HTERT RPE-1 (cell line): Measurements from ENCODE around the gene HOXD4.

Source experiments
- in situ Hi-C: fragments of 300-500 bp; cut with MboI; formaldehyde crosslinking; loops from 4 replicates; pipeline ENCODE4 v1.14.3; 2020; ENCODE audit warnings: low sequenced_read_pairs

HOXD4 gene

DNA sequence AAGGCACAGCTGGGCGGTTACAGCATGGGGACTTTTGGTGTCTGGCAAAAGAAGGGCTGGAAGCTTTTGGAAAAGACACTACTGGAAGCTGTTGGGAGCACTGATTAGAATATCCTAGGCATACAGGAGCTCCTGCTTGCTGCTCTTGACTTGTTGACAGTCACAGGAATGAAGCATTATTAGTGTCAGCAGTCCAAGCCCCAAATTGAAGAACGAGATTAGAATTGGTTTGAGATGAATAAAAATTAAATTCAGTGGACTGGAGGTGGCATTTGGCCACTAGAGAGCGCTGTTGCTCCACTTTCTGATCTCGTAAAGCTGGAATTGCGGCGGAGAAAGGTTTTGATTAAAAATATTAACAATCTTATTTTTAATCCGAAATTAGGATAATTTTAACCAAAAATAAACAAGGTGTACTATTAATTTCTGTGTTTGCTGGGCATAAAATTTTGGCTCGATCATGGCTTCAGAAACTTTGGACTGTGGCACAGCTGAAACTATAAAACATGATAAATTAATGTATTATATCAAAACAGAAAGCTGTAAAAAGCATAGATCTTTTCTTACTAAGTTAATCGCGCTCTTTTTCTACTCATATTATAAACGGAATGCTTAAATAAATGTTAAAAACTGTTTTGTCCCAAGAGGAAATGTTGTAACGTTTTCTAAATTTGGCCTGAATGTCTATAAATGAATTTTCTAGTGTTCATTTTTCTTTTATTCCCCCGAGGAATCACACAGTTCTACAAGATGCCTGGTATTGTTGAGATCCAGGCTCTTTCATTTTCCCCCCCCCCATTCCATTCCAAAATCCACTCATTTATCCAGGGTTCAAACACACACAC is 24.2 kb upstream of the HOXD4 start:
- in situ Hi-C loops, result loop anchor here (25.0 kb wide), 1 partner anchor 510 kb away; no protein-coding TSS in a partner anchor

DNA sequence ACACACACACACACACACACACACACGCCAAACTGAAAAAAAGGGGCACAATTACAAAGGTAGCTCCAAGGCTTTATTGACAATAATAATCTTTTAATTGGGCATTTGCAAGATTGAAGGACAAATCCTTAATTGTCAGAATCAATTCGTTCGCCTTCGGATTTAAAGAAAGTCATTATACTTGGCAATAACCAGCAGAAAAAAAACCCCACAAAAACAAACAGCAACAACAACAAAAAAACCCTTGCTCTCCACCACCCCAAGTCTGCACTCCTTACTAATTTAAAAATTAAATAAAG is 23.6 kb upstream of the HOXD4 start:
- in situ Hi-C loops, result loop anchor here (25.0 kb wide), 1 partner anchor 510 kb away; no protein-coding TSS in a partner anchor

DNA sequence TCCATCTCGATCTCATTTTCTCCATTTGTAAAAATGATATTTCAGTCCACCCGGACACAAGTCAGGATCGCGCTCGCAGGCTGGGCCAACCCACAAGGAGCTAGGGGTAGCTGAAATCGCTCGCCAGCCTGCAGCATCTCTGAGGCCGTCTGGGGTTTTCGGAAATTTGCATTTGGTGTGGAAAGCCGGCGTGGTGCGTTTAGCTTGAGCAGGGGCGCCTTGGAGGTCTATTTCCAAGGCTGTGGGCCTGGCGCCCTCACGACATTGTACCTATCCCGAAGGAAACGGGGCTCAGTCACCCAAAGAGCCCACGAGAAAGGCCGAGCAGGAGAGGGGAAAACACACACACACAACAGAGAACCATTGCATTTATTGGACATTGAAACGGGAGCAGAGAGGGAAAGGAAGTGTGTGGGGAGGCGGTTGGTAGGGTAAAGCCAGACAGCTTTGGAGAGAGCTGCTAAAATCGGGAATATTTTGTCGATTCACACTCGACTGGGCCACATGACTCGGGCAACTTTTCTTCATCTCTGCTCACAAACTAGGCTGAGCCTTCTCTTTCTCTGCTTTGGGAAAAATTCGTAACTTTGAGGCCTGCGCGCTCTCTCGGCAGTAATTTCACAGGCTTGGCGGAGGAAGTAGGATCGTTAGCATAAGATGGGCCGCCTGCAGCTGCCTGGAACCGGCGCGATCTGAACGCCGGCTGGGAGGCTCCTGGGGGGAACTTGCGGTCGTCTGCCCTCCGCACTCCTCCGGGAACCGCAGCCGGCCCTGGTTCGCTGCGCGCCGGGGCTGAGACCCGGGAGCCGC is 23.0 kb upstream of the HOXD4 start:
- in situ Hi-C loops, result loop anchor here (25.0 kb wide), 1 partner anchor 509 kb away; no protein-coding TSS in a partner anchor

DNA sequence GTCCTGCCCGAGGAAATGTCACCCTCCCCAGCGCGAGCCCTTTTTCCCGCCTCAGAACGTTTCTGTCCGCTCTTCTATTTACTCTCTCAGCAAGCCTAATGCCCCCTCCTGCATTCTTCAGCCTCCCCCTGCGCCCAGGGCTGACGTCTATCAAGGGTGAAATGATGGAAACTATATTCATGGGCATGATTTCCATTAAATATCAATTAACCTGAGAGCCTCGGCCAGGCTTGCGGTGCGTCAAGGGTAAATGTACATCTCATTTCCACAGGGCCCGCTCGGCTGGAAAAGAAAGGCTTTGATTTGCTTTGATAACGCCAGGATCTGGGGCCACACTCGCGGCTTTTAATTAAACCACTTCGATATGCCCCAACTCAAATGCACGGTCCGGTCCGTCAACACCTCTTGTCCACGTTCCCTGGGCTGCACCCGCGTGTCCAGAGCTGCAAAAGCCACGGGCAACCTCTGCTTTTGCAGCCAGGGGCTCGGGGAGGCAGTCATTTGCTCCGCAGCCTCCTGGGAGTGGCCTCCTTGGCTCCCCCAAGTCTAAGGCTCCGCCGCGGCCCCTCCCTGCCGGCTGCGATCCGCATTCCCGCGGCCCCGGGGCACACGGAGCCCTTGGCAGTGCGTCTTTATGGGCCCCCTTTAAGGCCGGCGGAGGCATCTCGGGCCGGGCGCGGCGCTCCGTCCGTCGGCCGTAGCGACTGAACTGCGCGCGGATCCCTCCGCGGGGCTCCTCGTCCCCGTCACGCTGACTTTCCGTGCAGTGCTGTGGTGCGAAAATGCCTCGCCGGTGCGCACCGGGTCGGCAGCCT is 22.2 kb upstream of the HOXD4 start, which contains the start of gene HOXD8:
HOXD8 (plus strand) TSS at position 724 of the 815 bp plus-strand sequence. CDS start 662 bp downstream, outside the sequence.
- in situ Hi-C loops, result loop anchor here (25.0 kb wide), 1 partner anchor 508 kb away; no protein-coding TSS in a partner anchor

DNA sequence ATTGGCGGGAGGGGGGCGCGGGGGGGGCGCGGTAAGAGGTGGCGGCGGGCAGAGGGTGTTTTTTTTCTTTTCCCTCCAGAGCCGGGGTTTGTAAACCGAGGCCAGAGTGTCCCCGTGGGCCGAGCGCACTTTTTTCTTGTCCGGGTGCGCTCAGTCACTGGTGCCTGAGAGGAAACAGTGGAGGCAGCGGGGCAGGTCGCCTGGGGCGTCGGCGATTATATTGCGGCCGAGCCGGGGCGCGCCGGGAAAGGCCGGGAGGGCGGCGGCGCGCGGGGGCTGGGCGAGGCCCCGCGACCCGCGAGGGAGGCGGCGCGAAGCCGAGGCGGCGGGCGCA is 21.6 kb upstream of the HOXD4 start:
- in situ Hi-C loops, result loop anchor here (25.0 kb wide), 1 partner anchor 508 kb away; no protein-coding TSS in a partner anchor

DNA sequence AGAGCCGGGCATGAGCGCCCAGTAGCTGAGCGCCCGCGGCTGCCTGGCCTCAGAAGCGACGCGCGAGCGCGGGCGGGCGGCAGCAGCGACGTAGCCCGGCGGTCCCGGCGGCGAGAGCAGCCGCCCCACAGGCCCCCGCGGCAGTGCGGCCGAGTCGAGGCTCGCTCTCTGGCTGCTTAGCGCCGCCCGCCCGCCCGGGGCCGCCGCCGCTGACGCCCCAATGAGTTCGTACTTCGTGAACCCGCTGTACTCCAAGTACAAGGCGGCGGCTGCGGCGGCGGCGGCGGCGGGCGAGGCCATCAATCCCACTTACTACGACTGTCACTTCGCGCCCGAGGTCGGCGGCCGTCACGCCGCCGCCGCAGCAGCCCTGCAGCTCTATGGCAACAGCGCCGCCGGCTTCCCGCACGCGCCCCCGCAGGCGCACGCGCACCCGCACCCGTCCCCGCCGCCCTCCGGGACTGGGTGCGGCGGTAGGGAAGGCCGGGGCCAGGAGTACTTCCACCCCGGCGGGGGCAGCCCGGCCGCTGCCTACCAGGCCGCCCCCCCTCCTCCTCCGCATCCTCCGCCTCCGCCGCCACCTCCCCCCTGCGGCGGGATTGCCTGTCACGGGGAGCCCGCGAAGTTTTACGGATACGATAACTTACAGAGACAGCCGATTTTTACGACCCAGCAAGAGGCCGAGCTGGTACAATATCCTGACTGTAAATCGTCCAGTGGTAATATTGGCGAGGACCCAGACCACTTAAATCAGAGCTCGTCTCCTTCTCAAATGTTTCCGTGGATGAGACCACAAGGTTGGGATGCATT is 21.0 kb upstream of the HOXD4 start:
- in situ Hi-C loops, result loop anchor here (25.0 kb wide), 1 partner anchor 507 kb away; no protein-coding TSS in a partner anchor

DNA sequence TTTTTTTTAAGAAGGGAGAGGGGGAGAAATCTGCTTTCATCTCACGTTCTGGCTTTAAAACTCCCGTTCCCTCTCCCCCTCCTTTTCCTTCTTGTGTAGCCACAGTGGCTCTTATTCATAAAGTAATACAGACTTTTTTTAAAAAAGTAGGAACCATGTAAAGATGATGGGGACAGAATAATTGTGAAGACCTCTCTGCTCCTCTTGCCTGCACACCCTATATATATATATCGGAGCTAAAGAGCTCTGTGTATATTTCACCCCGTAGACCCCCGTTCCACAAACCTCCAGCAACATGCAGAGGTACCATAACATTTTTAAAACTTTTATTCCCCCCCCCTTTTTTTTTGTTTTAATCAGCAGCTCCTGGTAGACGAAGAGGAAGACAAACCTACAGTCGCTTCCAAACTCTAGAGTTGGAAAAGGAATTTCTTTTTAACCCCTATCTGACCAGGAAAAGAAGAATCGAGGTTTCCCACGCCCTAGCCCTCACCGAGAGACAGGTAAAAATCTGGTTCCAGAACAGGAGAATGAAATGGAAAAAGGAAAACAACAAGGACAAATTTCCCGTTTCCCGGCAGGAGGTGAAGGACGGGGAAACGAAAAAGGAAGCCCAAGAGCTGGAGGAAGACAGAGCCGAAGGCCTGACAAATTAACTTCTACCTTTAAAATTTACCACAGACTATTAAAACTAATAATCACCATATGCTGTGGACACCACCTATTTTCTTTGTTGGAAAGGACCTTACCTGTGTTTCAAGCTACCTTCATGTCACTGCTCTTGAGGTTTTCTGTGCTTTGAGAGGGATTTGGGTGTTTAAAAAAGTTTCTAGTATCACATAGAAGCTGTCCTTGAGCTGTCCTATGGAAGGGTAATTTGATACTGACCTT is 20.1 kb upstream of the HOXD4 start:
- in situ Hi-C loops, result loop anchor here (25.0 kb wide), 1 partner anchor 506 kb away; no protein-coding TSS in a partner anchor

DNA sequence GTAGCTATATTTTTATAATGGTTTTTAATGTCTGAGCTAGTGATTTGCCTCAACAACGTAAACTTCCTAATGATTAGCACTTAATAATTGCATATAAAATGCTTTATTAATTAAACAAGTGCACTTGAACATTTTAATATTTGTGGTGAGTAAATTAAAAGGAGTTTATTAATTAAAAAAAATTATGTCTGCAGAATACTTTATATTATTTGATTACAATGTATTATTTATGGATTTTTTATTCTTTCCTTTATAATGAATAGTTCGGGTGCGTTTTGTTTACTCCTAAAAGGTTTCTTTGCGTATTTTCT is 19.5 kb upstream of the HOXD4 start:
- in situ Hi-C loops, result loop anchor here (25.0 kb wide), 1 partner anchor 505 kb away; no protein-coding TSS in a partner anchor

DNA sequence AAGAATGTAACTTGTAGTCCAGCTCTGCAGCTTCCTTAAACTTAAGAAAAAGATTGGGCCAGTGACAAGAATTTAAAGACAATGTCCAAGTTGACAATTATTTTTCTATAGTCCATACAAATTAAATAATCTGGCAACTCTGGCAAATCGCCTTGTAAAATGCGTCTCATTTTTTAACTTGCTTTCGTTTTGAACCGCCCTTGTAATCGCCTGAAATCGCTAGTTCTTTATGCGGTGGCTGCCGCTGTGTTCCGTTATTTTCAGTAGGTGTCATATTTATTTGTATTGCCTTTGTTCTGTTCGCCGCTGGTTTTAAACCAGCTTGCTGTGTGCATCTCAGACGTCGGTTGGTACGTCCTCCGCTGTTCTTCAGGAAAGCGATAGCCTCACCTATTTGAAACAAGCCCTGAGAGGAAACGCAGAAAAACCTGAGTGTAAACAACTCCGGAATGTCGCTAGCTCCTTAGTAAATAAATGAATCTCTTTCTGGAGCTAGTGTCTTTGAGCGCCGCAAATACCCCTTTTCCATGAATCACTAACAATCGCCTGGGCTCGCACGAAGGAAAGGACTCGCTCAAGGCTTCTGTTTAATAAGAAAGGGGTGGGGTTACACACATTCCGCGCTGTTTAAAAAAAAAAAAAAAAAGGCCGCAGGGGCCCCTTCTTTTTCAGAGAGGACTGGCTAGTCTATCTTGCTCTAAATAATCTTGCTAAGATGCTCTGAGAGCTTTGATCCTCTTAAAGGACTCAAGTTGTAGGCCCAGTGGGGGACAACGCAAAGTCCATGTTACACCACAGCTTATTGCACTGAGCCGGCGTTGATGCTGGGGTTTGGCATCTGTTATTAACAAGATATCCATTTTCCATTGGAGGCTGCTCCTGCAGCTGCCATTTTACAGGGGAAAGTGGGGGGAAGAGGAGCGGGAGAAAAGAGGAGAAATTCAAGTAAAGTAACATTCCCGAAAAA is 18.9 kb upstream of the HOXD4 start:
- in situ Hi-C loops, result loop anchor here (25.0 kb wide), 1 partner anchor 505 kb away; no protein-coding TSS in a partner anchor

DNA sequence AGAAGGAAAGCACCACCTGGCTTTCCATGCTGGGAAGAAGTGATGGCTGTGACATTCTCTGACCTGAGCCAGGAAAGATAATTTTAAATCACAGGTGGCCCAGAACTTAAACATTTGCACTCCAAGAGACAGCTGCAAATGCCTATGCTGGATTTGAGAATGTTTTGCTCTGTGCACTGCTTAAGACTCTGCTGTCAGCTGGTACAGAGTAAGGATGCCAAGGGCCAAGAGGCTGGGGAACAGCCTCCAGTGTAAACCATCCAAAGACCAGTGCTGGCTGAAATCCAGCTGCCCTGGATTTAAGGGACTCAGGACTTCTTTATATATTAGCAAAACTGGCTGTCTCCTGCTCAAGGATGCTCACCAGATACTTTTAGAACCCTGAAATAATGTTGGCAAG is 18.0 kb upstream of the HOXD4 start:
- in situ Hi-C loops, result loop anchor here (25.0 kb wide), 1 partner anchor 504 kb away; no protein-coding TSS in a partner anchor

DNA sequence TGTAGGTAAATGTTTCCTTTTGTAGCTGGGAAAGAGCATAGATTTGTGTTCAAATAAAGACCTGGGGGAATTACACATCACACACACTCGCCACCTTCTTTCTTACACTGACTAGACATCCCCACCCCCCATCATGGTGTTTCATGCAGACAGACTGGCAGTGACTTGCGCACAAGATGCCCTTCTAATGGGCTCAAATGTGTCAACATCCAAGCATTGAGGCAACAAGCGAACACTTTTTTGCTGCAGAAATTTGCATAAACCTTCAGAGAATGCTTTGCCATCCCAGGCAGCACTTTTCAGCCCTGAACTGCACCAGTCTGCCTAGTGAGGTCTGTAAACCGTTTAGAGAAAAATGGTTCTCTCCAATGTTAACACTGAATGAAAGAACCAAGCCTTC is 17.3 kb upstream of the HOXD4 start:
- in situ Hi-C loops, result loop anchor here (25.0 kb wide), 1 partner anchor 503 kb away; no protein-coding TSS in a partner anchor

DNA sequence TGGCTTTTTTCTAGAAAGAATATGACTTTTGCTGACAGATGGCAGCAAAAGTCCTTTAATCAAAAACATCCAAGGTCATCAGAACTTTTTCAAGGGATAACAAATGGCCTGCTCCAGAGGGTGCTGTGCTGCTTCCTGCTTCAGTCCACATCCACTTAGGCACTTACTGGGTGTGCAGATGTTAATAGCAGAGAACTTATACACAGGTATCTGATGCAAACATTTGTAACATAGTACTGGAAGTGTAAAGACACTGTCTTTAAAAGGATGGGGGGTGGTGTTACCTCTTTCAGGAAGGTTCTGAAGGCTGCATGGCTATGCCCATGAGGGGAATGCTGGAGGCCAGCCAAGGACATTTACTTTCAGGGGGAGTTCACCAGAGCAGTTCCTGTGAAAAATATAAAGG is 16.3 kb upstream of the HOXD4 start:
- in situ Hi-C loops, result loop anchor here (25.0 kb wide), 1 partner anchor 502 kb away; no protein-coding TSS in a partner anchor

DNA sequence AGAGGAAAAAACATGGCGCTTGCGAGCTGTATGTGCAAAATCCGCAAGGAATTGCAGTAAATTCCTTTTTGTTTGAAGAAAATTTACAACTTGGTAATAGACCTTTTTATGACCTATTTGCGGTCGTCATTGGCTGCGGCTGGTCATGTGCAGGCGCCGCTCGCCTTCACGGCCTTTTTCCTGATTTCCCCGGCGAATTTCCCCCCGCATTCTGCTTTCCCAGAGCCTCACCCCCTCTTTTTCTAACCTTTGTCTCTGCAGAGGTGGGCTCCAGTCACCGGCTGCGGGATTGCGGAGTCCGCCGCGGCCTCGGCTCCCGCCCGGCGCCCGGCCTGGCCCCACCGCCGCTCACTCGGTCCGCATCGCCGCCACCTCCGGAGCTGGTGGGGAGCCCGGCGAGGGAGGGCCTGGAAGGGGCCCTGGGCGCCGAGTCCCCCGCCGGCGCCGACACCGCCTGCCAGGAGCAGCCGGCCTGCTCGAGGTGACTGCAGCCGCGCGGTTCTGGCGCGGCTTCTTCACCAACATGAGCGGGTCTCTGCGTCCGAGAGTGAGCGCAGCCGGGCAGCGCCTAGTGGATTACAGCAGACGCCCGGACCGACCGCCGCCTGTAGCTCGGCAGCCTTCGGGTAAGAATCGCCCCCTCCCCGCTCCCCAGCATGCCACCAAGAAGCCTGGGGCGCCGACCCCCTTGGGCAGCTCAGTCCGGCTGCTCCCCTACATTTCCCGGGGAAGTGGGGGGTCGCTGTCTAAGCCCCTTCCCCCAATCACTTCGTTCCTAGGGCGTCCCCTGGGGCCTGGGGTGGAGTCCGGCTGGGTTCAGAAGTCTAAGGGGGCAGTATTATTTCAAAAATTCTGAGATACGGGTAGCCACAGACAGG is 14.7 kb upstream of the HOXD4 start:
- in situ Hi-C loops, result loop anchor here (25.0 kb wide), 1 partner anchor 501 kb away; no protein-coding TSS in a partner anchor

DNA sequence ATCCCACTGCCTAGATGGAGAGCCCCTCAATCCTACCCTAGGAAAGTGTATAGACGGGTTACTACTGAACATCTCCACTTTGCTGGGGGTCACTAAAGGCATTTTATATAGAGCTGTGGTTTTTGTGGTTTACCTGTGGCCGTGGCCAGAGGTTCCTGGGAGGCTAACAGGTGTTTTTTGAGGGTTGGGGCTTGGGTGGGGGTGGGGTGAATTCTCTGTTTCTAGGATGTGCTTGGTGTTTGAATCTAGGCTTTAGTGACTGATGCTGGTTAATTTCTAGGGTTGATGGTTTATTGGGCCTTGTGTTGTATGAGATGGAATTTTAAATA is 14.1 kb upstream of the HOXD4 start:
- in situ Hi-C loops, result loop anchor here (25.0 kb wide), 1 partner anchor 500 kb away; no protein-coding TSS in a partner anchor

DNA sequence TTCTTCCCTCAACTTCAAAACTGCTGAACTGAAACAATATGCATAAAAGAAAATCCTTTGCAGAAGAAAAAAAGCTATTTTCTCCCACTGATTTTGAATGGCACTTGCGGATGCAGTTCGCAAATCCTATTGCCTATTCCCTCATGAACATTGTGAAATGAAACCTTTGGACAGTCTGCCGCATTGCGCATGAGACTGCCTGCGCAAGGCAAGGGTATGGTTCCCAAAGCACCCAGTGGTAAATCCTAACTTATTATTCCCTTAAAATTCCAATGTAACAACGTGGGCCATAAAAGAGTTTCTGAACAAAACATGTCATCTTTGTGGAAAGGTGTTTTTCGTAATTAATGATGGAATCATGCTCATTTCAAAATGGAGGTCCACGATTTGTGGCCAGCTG is 13.4 kb upstream of the HOXD4 start:
- in situ Hi-C loops, result loop anchor here (25.0 kb wide), 1 partner anchor 499 kb away; no protein-coding TSS in a partner anchor

DNA sequence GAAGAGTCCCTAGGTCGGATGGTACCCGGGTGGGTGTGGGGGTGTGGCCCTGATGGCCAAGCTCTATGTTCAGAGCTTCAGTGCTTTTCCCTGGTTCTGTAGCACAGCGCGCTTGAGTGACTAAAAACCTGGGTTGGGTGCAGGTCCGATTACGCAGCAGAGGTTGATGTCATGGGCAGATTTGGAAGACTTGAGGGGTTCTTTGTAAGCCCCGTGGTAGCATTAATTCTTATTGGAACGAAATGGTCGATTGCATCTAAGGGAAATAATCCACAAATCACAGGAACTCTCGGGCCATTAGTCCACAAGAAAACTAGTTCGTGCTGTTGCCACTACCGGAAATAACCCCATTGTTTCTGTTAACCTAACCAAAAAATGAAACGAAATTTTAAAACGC is 12.8 kb upstream of the HOXD4 start:
- in situ Hi-C loops, result loop anchor here (25.0 kb wide), 1 partner anchor 499 kb away; no protein-coding TSS in a partner anchor
